Skeletal muscle satellite cell (primary cell): ENCODE measurements around the gene PPP1R15B.

Source experiments
- H3K27me3 ChIP-seq: 2 replicates; pipeline ENCODE4 v1.7.0; 2013; ENCODE audit warnings: low read length; ENCODE audit not compliant: control insufficient read depth, insufficient read depth
- H3K36me3 ChIP-seq: 2 replicates; pipeline ENCODE4 v1.7.0; 2013; ENCODE audit warnings: mild to moderate bottlenecking, control low read depth, low read length; ENCODE audit not compliant: insufficient read depth
- H3K4me1 ChIP-seq: 2 replicates; pipeline ENCODE4 v1.7.0; 2013; ENCODE audit warnings: low read length; ENCODE audit not compliant: control insufficient read depth, insufficient read depth
- H3K4me2 ChIP-seq: 2 replicates; pipeline ENCODE4 v1.7.0; 2013; ENCODE audit warnings: mild to moderate bottlenecking, low read length
- H3K4me3 ChIP-seq: 2 replicates; pipeline ENCODE4 v1.7.0; 2013; ENCODE audit warnings: low read length
- H3K9ac ChIP-seq: 2 replicates; pipeline ENCODE4 v1.7.0; 2013; ENCODE audit warnings: mild to moderate bottlenecking, low read depth, low read length, moderate library complexity
- H3K9me3 ChIP-seq: replicated peaks from 2 replicates; pipeline ENCODE4 v1.7.0; 2013; ENCODE audit warnings: mild to moderate bottlenecking, control low read depth, low read length

PPP1R15B gene

GRCh38 chr1:204450461-204451257 is 39.0 kb upstream of the PPP1R15B start:
- no peak overlapping the region for H3K4me3 ChIP-seq
- no peaks in the 10 kb centered on the region for H3K36me3 ChIP-seq
- no peaks in the 10 kb centered on the region for H3K4me1 ChIP-seq
- no peaks in the 10 kb centered on the region for H3K9me3 ChIP-seq
- no peak overlapping the region for H3K4me2 ChIP-seq
- H3K27me3 ChIP-seq: peaks cover 40% of the 10 kb centered on the region
- no peak overlapping the region for H3K9ac ChIP-seq

DNA sequence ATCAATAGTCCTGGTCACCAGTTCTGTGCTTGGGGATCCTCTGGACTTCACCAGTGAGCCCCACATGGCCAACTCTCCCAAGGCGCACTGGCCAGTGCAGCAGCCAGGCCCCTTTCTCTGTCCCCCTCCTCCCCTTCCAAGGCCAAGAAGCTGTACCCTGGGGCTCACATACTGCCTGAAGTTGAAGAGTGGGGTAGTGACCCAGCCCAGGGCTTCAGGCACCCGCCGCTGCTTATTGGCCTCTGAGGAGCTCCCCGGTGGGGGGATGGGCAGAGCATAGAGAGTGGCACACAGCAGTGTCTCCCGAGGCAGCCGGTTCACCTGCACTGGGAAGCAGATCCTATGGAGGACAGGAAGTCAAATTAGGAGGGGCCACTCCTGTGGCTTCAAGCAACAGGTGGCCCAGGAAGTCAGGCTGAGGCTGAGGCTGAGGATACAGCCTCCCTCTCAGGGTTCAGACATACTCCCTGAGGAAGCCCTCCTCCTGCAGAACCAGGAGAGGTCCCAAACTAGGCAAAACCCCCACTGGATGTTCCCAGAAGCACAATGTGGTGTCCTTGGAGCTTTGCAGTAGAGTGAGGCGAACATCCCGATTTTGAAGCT is 38.2 kb upstream of the PPP1R15B start:
- Histone ChIP-seq H3K4me3 (no peak overlapping the region), H3K36me3 (no peaks in the 10 kb centered on the region), H3K4me1 (no peaks in the 10 kb centered on the region)

GRCh38 chr1:204448991-204449677 is 37.5 kb upstream of the PPP1R15B start:
- Histone ChIP-seq H3K27me3 (peaks cover 50% of the 10 kb centered on the region), H3K9me3 (no peaks in the 10 kb centered on the region)

More for the DNA sequence above, 38.2 kb upstream of the PPP1R15B start:
- no peak overlapping the region for H3K9ac ChIP-seq
- no peak overlapping the region for H3K4me2 ChIP-seq
- no peaks in the 10 kb centered on the region for H3K9me3 ChIP-seq
- H3K27me3 ChIP-seq: peaks cover 43% of the 10 kb centered on the region

DNA sequence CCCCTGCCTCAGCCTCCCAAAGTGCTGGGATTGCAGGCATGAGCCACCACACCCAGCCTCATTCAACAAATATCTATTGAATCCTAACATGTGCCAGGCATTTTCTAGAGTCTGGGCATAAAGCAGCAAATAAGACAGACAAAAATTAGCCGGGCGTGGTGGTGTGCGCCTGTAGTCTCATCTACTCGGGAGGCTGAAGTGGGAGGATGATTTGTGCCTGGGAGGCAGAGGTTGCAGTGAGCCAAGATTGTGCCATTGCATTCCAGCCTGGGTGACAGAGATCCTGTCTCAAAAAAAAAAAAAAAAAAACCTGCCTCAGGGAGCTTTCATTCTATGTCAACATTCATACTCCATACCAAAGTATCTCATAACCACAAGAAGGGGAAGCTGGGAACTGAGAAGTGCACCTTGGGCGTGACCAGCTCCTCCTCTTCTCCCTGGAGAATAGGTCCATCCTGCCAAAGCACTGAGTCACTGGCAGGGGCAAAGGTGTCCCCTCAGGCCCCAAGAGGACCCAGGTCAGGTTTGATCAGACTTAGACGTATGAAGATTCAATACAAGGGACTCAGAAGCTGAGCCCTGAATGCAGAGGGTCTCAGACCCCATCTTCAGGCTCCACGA is 36.8 kb upstream of the PPP1R15B start:
- H3K36me3 ChIP-seq: no peaks in the 10 kb centered on the region
- no peaks in the 10 kb centered on the region for H3K9me3 ChIP-seq
- peaks cover 54% of the 10 kb centered on the region for H3K27me3 ChIP-seq
- H3K4me2 ChIP-seq: no peak overlapping the region
- H3K9ac ChIP-seq: no peak overlapping the region
- H3K4me1 ChIP-seq: no peaks in the 10 kb centered on the region
- no peak overlapping the region for H3K4me3 ChIP-seq

More at GRCh38 chr1:204448991-204449677, 37.5 kb upstream of the PPP1R15B start:
- H3K36me3 ChIP-seq: no peaks in the 10 kb centered on the region
- no peak overlapping the region for H3K4me2 ChIP-seq
- no peak overlapping the region for H3K4me3 ChIP-seq
- H3K9ac ChIP-seq: no peak overlapping the region
- H3K4me1 ChIP-seq: no peaks in the 10 kb centered on the region

DNA sequence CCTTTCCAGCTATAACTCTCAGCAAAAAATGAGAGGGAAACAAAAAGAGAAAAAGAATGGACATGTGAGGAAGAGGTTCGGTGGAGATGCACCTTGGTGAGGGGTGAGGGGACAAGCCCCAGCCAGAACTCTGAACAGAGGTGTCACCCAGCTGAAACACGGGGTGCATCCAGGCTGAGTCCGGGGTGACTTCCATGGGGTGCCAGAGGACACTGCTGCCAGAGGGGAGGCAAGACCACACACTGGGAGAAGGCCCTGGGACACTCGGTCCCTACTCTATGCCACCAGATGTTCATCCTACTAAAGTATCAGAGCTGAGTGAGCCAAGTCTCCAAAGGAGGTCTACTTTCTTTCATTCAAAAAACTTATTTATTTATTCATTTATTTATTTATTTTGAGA is 36.1 kb upstream of the PPP1R15B start:
- peaks cover 57% of the 10 kb centered on the region for H3K27me3 ChIP-seq
- H3K4me1 ChIP-seq: no peaks in the 10 kb centered on the region
- no peaks in the 10 kb centered on the region for H3K36me3 ChIP-seq
- H3K4me2 ChIP-seq: no peak overlapping the region
- H3K9ac ChIP-seq: no peak overlapping the region
- no peaks in the 10 kb centered on the region for H3K9me3 ChIP-seq
- no peak overlapping the region for H3K4me3 ChIP-seq

DNA sequence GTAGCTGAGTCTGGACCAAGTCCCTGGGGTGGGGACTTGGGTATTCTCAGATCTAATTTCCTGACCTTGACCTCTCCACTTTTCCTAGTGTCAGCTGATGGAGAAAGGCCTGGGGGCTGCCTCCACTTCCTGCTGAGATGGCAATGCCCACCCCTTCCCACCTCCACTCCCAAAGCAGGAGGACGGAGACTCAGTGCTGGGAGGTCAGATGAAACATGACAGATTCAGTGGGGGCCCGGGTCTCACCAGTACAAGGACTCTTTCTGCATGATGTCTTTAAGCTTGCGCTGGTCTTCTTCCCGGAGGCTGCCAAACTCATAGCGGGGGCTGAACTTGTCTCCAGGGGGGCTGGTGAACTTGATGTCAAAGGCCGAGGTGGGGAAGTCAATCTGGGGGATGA is 35.6 kb upstream of the PPP1R15B start:
- Histone ChIP-seq H3K9me3 (no peaks in the 10 kb centered on the region), H3K4me2 (no peak overlapping the region), H3K36me3 (no peaks in the 10 kb centered on the region), H3K9ac (no peak overlapping the region), H3K27me3 (peaks cover 61% of the 10 kb centered on the region), H3K4me1 (no peaks in the 10 kb centered on the region), H3K4me3 (no peak overlapping the region)

DNA sequence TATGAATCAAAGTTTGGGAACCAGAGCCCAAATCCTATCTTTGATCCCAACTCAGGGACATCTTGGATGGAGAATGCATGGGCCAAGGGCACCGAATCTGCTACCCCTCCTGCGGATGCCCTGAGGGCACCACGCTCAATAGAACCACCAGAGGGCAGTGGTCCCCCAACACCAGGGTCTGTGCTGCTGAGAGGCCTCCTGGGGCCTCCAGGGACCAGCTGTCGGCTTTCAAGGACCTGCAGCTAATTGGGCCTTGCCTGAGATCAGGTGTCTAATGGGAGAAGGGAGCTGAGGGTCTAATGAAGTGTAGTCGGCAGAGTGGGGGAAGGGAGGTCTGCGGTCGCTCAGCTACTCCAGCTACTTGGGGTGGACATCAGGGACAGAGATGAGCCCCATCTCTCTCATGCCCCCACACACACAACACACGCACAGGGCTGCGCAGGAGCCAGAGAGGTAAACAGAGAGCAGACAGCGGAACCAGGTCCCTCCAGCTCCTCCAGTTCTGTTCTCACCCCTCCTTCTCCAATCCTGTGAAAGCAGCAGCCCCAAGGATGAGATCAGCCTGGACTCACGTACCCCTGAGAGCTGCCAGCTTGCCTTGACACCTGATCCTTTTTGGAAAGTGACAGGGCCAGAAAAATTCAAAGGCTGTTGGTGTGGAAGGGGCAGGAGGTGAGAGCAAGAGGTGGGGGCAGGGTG is 34.9 kb upstream of the PPP1R15B start:
- no peak overlapping the region for H3K4me2 ChIP-seq
- H3K9me3 ChIP-seq: no peaks in the 10 kb centered on the region
- H3K27me3 ChIP-seq: peaks cover 59% of the 10 kb centered on the region
- no peaks in the 10 kb centered on the region for H3K4me1 ChIP-seq
- H3K9ac ChIP-seq: no peak overlapping the region
- no peaks in the 10 kb centered on the region for H3K36me3 ChIP-seq
- H3K4me3 ChIP-seq: no peak overlapping the region

DNA sequence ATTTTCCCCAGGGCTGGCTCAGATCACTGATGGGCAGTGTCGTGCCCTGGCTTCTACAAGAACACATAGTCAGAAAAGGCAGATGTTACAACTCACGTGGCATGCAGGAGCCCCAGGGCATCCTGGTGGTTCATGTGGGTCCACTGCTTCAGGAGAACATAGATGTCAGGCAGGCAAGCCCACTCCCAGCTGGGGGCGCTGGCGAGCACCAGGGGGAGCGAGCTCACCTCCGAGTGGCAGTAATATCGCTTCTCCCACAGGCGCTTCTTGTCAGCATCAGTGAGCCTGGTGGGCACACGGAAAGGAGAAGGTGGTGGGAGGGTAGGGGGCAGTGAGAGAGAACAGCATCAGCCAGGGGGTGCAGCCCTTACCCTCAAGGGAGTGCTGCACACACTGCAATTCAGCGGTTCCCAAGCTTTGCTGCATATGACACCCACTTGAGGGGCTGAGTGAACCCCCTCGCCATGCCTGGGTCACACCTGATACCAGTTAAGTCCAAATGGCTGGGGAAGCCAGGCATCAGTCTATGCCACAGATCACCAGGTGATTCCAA is 34.3 kb upstream of the PPP1R15B start:
- Histone ChIP-seq H3K4me2 (no peak overlapping the region), H3K27me3 (peaks cover 53% of the 10 kb centered on the region), H3K9me3 (no peaks in the 10 kb centered on the region), H3K4me1 (no peaks in the 10 kb centered on the region), H3K36me3 (no peaks in the 10 kb centered on the region), H3K9ac (no peak overlapping the region), H3K4me3 (no peak overlapping the region)

DNA sequence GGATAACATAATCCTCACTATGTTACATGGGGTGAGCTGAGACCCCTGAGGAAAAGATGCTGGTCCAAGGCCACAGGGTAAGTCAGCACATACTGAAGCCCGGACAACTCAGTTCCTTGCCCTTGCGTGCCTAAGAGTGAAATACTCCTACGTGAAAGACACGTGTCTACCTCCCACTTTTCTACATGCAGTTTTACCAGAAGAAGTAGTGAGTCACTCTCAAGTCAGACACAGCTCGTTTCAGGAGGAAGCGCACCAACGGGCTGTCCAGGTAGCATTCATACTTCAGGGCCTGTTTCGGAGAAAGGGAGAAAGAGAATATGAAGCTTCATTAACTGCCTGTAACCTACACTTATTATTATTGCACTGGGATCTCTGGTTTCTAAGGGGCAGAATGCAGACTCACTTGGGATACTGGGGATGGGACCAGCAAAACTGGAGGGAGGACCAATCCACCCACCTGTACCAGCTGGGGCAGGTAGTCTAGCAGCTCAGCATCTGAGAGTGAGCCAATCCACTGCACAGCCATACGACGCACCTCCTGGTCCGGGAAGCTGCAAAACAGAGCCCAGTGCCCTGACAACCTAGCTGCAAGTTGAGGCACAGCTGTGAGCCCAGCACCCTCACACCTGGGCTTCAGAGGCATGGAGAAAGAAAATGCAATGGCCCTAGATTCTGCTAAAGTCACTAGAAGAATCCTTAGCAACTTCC is 32.4 kb upstream of the PPP1R15B start:
- Histone ChIP-seq H3K9ac (no peak overlapping the region), H3K36me3 (no peaks in the 10 kb centered on the region)

GRCh38 chr1:204443260-204443619 is 31.6 kb upstream of the PPP1R15B start:
- H3K9ac ChIP-seq: no peak overlapping the region
- no peaks in the 10 kb centered on the region for H3K36me3 ChIP-seq

More for the DNA sequence above, 32.4 kb upstream of the PPP1R15B start:
- Histone ChIP-seq H3K27me3 (peaks cover 42% of the 10 kb centered on the region), H3K9me3 (no peaks in the 10 kb centered on the region), H3K4me2 (no peak overlapping the region), H3K4me3 (no peak overlapping the region), H3K4me1 (peaks cover under 1% of the 10 kb centered on the region)

More at GRCh38 chr1:204443260-204443619, 31.6 kb upstream of the PPP1R15B start:
- H3K4me3 ChIP-seq: no peak overlapping the region
- H3K9me3 ChIP-seq: no peaks in the 10 kb centered on the region
- H3K4me1 ChIP-seq: peaks cover 7% of the 10 kb centered on the region
- H3K27me3 ChIP-seq: peaks cover 37% of the 10 kb centered on the region
- no peak overlapping the region for H3K4me2 ChIP-seq
